HEK293T (cell line): ENCODE measurements around the gene EFL1.

Experiments used
- ELF4 ChIP-seq: fragments of 450-650 bp; IDR thresholded peaks from 2 replicates; pipeline ENCODE4 v1.6.1; 2017; ENCODE audit warnings: antibody characterized with exemption
- SP1 ChIP-seq: fragments of 450-650 bp; IDR thresholded peaks from 2 replicates; pipeline ENCODE4 v1.6.1; 2017

GRCh38 chr15:82186161-82186560, 76.4 kb downstream of the EFL1 start:
- TF ChIP-seq SP1 (no peak), ELF4 (no peak)
